ENCODE results near the gene RTN4R. TPM values are rescaled to one million over a fixed set of nuclear protein-coding genes. Genes with fewer than 3 reads are reported as not detected.

The RTN4R gene
- total RNA-seq, 1 experiment from 2014 or later, result 25.0 TPM

GRCh38 chr22:20210473-20211059 lies 57.6 kb downstream of the RTN4R start:
- H3K36me3 Mint-ChIP-seq, result no peaks in the 10 kb centered on the region
- TF ChIP-seq ZNF317 (CRISPR knock-in tag; IDR thresholded peaks at IDR 0.05; ENCODE audit: borderline replicate concordance, low read depth) (no peak), RORB (CRISPR knock-in tag; IDR thresholded peaks at IDR 0.05) (no peak), ATF6 (CRISPR knock-in tag; IDR thresholded peaks at IDR 0.05) (no peak), USF2 (CRISPR knock-in tag; IDR thresholded peaks at IDR 0.05) (no peak), CDX4 (CRISPR knock-in tag; IDR thresholded peaks at IDR 0.05; ENCODE audit: borderline replicate concordance) (no peak), HMGXB4 (CRISPR knock-in tag; IDR thresholded peaks at IDR 0.05) (no peak)
- H3K27me3 Mint-ChIP-seq (ENCODE audit: low read depth), result no peaks in the 10 kb centered on the region
- peaks cover 11% of the 10 kb centered on the region for H3K4me1 Mint-ChIP-seq
- DNase-seq (ENCODE audit: low spot score) (no peak), ATAC-seq (no peak)
- ChIA-PET POLR2A (no interaction called here), CTCF (interaction anchor here (0.6 to 2.7 kb wide), 9 partner anchors 15 to 252 kb away, joined by 3 to 26 read pairs (median 4); no protein-coding TSS in a partner anchor)
- no peak overlapping the region for H3K4me3 Mint-ChIP-seq
- no peaks in the 10 kb centered on the region for H3K9me3 Mint-ChIP-seq
- H3K27ac Mint-ChIP-seq, result no peak overlapping the region

- Mint-ChIP-seq H3K4me3 (no peak overlapping the region), H3K27me3 (ENCODE audit: low read depth) (no peaks in the 10 kb centered on the region), H3K36me3 (no peaks in the 10 kb centered on the region), H3K4me1 (peaks cover 15% of the 10 kb centered on the region), H3K9me3 (no peaks in the 10 kb centered on the region), H3K27ac (no peak overlapping the region)
- CTCF ChIA-PET, result interaction anchor here (0.6 to 2.7 kb wide), 7 partner anchors 14 to 251 kb away, joined by 3 to 26 read pairs (median 4); no protein-coding TSS in a partner anchor
- DNase-seq (ENCODE audit: low spot score) (no peak), ATAC-seq (no peak)
- POLR2A ChIA-PET, result no interaction called here
- TF ChIP-seq IRF1 (CRISPR knock-in tag; IDR thresholded peaks at IDR 0.05), result no peak
- TF ChIP-seq ZNF532 (CRISPR knock-in tag; IDR thresholded peaks at IDR 0.05; ENCODE audit: borderline replicate concordance), result no peak
- TF ChIP-seq ZMAT4 (CRISPR knock-in tag; IDR thresholded peaks at IDR 0.05), result no peak
- TF ChIP-seq MXD4 (CRISPR knock-in tag; IDR thresholded peaks at IDR 0.05; ENCODE audit: borderline replicate concordance), result no peak
- TF ChIP-seq CTCF (IDR thresholded peaks at IDR 0.05), result no peak
- TF ChIP-seq AFF4 (CRISPR knock-in tag; IDR thresholded peaks at IDR 0.05; ENCODE audit: borderline replicate concordance), result no peak
- TF ChIP-seq ATF2 (CRISPR knock-in tag; IDR thresholded peaks at IDR 0.05; ENCODE audit: borderline replicate concordance, low read depth), result no peak
- no peak for TF ChIP-seq NR3C1 (CRISPR knock-in tag; conservative IDR thresholded peaks at IDR 0.05; ENCODE audit: low read depth)
These were observed 58.3 kb downstream of the RTN4R start for GRCh38 chr22:20209761-20210250.

Measured in WTC11 (cell line).